Stimulated activated effector memory CD8-positive, alpha-beta T cell treated with anti-CD3 and anti-CD28 coated beads, Interleukin-12 subunit alpha, Interleukin-12 subunit beta, amount 100 ng/mL, for 72 hours (primary cell): Measurements from ENCODE around the gene FADS1.

ENCODE experiments used
- ATAC-seq: fragments of 150-1000 bp; cut with Tn5 transposase; 2 replicates; pipeline ENCODE4 v1.10.0; 2021
- DNase-seq, 2 donors: peaks; one replicate each; pipeline ENCODE4 v3.0.0; 2021 to 2022; ENCODE audit warnings: low spot score in 2 of 2
- H3K27ac Mint-ChIP-seq: one replicate; pipeline ENCODE4 v1.8.0; 2022; ENCODE audit warnings: mild to moderate bottlenecking, mixed read lengths
- H3K36me3 Mint-ChIP-seq: one replicate; pipeline ENCODE4 v1.8.0; 2022; ENCODE audit warnings: mild to moderate bottlenecking, mixed read lengths
- H3K4me1 Mint-ChIP-seq: one replicate; pipeline ENCODE4 v1.8.0; 2022; ENCODE audit warnings: mixed read lengths
- H3K4me3 Mint-ChIP-seq: one replicate; pipeline ENCODE4 v1.8.0; 2022; ENCODE audit warnings: mild to moderate bottlenecking, mixed read lengths
- H3K9me3 Mint-ChIP-seq: one replicate; pipeline ENCODE4 v1.8.0; 2022; ENCODE audit warnings: mixed read lengths

The FADS1 gene

DNA sequence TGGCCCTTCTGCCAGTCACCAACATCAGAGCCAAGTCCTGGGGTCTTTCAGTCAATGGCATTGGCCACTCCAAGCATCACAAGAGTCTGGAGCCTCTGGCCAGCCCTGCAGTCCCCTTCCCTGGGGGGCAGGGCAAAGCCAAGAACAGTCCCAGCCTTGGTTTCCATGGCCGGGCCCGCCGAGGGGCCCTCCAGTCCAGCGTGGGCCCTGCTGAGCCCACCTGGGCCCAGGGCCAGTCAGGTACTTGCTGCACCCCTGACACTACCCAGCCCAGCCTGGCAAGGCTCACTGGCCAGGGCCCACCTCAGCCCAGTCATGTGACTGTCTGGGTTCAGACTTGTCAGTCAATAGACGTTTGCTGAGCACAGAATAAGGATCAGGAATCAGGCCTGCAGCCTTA, 35.2 kb downstream of the FADS1 start:
- ATAC-seq (no peak), DNase-seq (no peak)
- no peaks in the 10 kb centered on the region for H3K9me3 Mint-ChIP-seq
- H3K4me1 Mint-ChIP-seq: peaks cover 20% of the 10 kb centered on the region
- H3K4me3 Mint-ChIP-seq: no peak overlapping the region
- H3K36me3 Mint-ChIP-seq: peaks cover 39% of the 10 kb centered on the region
- no peak overlapping the region for H3K27ac Mint-ChIP-seq

DNA sequence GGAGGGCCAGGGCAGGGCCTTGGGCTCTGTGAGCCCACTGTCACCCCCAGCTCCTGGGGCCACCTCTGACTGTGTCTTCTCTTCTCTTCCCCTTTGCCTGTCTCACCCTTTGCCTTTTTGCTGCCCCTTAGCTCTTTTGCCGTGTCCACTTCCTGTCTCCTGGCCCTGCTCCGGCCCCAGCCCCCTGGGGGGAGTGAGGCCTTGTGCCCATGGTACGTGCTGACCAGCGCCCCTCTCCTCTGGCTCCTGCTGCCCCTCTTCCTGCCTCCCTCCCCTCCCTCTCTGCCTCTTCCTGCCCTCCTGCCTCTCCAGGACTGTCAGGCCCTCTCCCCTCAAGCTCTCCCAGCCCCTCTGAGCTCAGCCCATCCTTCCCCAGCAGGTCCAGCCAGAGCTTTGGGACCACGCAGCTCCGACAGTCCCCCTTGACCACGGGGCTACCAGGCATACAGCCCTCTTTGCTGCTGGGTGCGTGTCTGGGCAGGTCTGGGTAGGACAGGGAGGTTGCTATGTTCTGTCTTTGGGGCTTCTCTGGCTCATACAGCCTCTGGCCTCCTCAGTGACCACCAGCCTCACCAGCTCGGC, 36.1 kb downstream of the FADS1 start:
- DNase-seq (no peak), ATAC-seq (no peak)
- Mint-ChIP-seq H3K4me1 (peaks cover 29% of the 10 kb centered on the region), H3K27ac (peak overlapping the region; percentile 77), H3K4me3 (no peak overlapping the region), H3K9me3 (no peaks in the 10 kb centered on the region), H3K36me3 (peaks cover 33% of the 10 kb centered on the region)

DNA sequence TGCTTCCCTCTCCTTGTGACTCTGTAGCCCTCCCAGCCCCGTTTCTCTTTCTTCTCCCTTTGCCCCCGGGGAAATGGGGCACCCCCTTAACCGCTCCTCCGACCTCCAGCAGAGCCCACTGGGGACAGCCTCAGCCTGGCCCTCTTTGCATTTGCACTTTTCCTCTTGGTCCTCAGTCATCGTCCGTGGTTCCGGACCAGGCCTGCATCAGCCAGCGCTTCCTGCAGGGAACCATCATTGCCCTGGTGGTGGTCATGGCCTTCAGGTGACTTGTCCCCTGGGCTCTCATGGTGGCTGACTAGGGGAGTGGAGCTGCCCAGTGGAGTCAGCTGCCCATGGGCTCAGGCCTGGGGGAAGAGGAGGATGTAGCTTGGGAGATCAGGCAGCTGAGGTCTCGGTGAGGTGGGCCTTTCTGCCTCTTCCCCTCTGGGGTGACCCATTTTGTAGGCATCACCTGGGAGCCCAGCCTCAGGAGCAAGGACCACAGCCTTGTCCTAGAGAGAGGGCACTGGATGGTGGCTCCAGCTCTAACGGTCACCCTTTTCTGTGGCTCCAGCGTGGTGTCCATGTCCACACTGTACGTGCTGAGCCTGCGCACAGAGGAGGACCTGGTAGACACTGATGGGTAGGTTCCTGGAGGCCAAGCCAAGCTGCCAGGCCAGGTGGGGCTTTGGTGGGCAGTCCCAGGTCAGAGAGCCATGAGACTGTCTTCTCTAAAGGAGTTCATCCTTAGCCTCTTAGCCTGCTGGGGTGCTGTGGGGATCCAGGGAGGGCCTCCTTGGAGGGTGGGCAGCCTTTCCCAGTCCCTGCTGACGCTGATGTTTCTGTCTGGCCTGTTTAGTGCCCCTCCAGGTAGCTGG, 36.9 kb downstream of the FADS1 start:
- H3K9me3 Mint-ChIP-seq: no peaks in the 10 kb centered on the region
- ATAC-seq (no peak), DNase-seq (no peak)
- peaks cover 31% of the 10 kb centered on the region for H3K36me3 Mint-ChIP-seq
- peak overlapping the region; percentile 77 for H3K27ac Mint-ChIP-seq
- no peak overlapping the region for H3K4me3 Mint-ChIP-seq
- H3K4me1 Mint-ChIP-seq: peaks cover 32% of the 10 kb centered on the region

DNA sequence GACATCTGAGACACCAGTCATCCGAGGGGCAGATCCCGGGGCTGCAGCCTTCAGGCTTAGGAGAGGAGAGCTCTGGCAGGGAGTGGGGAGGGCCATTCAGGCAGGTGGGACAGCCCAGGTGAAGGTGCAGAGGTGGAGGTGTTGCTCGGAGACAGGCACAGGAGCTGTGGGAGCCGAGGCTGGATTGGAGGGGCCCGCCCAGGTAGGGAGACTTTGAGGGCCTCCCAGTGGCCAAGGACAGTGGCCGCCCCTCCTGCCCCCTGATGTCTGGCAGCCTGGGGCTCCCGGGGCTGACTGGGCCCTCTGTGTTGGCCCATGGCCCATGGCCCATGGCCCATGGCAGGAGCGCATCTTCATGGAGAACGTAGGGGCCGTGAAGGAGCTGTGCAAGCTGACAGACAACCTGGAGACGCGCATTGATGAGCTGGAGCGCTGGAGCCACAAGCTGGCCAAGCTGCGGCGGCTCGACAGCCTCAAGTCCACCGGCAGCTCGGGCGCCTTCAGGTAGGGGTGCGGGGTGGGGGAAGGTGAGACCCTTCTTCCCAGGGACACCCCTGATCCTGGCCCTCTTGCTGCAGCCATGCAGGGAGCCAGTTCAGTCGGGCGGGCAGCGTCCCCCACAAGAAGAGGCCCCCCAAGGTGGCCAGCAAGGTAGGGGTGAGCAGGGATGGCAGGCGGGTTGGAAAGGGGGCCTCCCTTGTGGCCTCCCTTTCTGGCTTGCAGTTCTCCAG, 37.7 kb downstream of the FADS1 start:
- DNase-seq (no peak), ATAC-seq (no peak)
- Mint-ChIP-seq H3K36me3 (peaks cover 23% of the 10 kb centered on the region), H3K4me3 (no peak overlapping the region), H3K27ac (peak overlapping the region; percentile 77), H3K9me3 (no peaks in the 10 kb centered on the region), H3K4me1 (peaks cover 29% of the 10 kb centered on the region)

DNA sequence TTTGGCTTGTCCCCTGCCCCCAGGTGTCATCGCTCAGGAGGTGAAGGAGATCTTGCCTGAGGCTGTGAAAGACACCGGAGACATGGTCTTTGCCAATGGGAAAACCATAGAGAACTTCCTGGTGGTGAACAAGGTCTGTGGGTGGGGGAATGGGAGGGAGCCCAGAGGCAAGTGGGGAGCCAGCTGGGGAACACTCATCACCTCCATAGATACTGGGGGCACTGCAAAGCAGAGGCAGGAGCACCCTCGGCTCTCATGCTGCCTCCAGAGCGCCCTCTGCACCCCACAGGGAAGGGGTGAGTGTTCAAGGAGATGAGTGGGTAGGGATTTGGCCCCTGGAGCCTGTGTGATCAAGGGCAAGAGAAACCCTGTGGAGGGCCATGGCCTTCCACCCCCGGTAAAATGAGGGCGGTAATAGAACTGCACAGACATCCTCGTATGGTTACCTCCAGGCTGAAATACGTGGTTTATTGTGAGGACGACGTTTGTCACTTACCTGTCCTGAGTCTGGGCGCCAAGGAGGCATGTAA, 38.4 kb downstream of the FADS1 start:
- Mint-ChIP-seq H3K4me3 (peak overlapping the region; percentile 47), H3K9me3 (no peaks in the 10 kb centered on the region), H3K36me3 (peaks cover 16% of the 10 kb centered on the region), H3K4me1 (peaks cover 30% of the 10 kb centered on the region), H3K27ac (peak overlapping the region; percentile 78)
- ATAC-seq: no peak
- no peak for DNase-seq

DNA sequence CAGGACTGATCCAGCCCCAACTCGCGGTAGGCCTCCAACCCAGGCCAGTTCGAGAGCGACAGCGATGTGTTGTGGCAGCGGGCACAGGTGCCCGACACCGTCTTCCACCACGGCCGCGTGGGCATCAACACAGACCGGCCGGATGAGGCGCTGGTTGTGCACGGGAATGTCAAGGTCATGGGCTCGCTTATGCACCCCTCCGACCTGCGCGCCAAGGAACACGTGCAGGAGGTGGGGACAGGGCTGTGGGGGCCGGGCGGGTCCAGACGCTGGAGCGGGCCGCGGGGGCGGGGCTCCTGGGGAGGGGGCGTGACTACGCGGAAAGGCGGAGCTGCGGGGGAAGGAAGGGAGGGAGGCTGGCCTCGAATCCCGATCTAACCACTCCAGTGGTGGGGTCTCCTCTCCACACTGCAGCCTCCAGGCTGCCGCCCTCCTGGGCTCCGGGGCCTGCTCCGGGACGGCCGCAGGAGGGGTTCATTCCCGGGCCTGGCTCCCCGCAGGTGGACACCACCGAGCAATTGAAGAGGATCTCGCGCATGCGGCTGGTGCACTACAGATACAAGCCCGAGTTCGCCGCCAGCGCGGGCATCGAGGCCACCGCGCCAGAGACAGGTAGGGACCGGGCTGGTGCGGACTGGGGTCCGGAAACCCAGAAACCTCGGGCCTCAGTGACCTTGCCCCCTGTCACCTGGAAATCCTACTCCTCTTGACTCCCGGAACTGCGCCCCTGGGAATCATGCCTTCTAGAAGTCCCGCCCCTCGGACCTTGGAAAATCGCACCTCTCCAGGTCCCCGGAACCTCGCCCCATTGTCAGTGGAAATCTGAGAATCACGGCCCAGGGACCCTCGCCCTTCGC, 39.3 kb downstream of the FADS1 start:
- Mint-ChIP-seq H3K4me3 (peak overlapping the region; percentile 47), H3K36me3 (peaks cover 11% of the 10 kb centered on the region), H3K4me1 (peaks cover 39% of the 10 kb centered on the region), H3K9me3 (no peaks in the 10 kb centered on the region), H3K27ac (peak overlapping the region; percentile 78)
- DNase-seq: peak in 1 of 2 donors; percentile 71
- peak; percentile 42 for ATAC-seq

DNA sequence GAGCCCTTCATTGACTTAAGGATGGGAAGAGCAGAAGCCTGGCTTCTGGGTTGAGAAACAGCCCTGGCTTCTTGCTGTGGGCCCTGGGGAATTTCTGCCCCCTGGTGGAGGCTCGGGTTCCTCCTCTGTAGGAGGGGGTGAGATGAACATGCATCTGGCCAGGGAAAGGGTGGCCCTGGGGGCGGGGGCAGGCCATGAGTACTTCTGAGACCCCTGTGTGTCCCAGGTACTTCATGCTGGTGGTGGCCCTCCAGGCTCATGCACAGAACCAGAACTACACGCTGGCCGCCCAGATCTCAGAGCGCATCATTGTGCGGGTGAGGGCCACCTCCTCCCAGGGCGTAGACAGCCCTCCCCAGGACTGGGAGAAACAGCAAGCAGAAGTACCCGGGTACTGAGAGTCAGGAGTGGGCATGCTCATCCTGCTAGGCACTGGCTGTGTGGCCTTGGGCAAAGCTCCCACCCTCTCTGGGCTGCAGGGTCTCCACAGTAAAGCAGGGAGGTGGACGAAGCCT, 40.2 kb downstream of the FADS1 start:
- Mint-ChIP-seq H3K9me3 (no peaks in the 10 kb centered on the region), H3K27ac (peak overlapping the region; percentile 29), H3K4me1 (peaks cover 43% of the 10 kb centered on the region), H3K36me3 (peaks cover 8% of the 10 kb centered on the region), H3K4me3 (peak overlapping the region; percentile 47)
- ATAC-seq: peak; percentile 76
- DNase-seq: peak; percentile 63 to 80

DNA sequence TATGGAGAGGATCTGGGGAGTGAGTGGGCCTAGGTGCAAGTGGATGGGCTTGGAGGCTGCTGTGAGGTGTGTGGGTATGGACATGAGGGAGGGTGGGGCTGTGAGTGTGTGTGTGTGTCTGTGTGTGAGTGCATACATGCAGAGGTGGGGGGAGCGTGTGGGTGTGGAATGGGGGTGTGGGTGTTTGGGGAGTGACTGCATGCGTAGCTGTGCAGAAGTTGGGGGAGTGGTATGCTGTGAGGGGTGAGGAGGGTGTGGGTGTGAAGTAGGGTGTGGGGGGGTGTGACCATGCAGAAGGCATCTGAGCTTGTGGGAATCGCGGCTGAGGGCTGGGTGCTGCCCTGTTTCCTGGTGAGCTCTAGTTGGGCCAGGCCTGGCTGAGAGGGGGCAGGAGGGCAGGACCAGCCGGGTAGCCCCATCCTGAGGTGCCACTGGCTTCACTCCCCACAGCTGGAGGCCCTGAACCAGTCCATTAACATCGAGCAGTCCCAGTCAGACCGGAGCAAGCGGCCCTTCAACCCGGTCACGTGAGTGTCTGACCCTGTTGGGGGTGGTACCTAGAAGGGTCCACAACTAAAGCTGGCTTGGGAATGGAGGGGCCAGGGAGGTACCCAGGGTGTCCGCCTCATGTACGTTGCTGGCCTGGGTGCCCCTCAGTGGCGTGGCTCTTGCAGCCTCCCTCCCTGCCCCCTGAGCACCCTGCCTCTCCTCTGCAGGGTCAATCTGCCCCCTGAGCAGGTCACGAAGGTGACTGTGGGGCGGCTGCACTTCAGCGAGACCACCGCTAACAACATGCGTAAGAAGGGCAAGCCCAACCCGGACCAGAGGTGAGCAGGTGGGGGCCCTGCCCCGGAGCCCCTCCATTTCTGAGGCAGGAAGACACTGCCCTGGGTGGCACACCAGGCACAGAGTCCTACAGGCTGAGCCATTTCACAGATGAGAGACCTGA, 40.9 kb downstream of the FADS1 start:
- ATAC-seq (no peak), DNase-seq (no peak)
- Mint-ChIP-seq H3K36me3 (peaks cover 8% of the 10 kb centered on the region), H3K9me3 (no peaks in the 10 kb centered on the region), H3K27ac (peak overlapping the region; percentile 29), H3K4me3 (peak overlapping the region; percentile 47), H3K4me1 (peaks cover 44% of the 10 kb centered on the region)

DNA sequence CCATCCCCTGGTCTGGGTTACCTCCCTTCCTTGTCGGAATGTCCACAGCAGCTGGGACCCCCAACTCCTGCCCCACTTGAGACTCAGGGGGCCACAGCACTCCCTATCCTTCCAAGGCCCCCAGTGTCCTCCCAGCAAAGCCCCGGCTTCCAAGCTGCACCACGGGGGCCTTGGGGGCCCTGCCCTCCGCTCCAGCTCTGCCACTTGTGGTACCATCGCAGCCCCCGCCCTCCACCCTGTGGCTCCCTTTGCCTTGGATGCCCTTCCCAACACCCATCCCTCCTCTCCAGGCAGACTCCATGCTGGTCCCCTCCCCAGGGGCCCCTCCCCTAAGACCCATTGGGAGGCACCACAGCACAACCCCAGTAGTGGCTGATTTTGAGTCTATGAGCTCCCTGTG, 41.7 kb downstream of the FADS1 start:
- Mint-ChIP-seq H3K9me3 (no peaks in the 10 kb centered on the region), H3K4me1 (peaks cover 44% of the 10 kb centered on the region), H3K27ac (peak overlapping the region; percentile 29), H3K4me3 (no peak overlapping the region), H3K36me3 (peaks cover 8% of the 10 kb centered on the region)
- no peak for ATAC-seq
- no peak for DNase-seq

DNA sequence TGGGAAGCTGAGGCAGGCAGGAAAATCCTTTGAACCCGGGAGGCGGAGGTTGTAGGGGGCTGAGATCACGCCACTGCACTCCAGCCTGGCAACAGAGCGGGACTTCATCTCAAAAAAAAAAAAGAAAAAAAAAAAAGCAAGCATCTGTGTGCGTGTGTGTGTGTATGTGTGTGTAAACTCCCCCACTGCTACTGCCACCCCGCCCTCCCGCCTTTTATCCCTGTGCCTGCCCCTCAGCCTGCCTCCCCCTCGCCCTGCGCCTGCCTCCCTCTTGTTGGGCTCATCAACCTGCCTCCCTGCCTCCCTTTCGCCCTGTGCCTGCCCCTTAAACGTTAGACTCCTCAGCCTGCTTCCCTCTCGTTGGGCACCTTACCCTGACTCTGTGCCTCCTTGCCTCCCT, 42.4 kb downstream of the FADS1 start:
- peaks cover 44% of the 10 kb centered on the region for H3K4me1 Mint-ChIP-seq
- H3K36me3 Mint-ChIP-seq: peaks cover 8% of the 10 kb centered on the region
- peak overlapping the region; percentile 29 for H3K27ac Mint-ChIP-seq
- DNase-seq (no peak), ATAC-seq (no peak)
- H3K4me3 Mint-ChIP-seq: no peak overlapping the region
- H3K9me3 Mint-ChIP-seq: no peaks in the 10 kb centered on the region

DNA sequence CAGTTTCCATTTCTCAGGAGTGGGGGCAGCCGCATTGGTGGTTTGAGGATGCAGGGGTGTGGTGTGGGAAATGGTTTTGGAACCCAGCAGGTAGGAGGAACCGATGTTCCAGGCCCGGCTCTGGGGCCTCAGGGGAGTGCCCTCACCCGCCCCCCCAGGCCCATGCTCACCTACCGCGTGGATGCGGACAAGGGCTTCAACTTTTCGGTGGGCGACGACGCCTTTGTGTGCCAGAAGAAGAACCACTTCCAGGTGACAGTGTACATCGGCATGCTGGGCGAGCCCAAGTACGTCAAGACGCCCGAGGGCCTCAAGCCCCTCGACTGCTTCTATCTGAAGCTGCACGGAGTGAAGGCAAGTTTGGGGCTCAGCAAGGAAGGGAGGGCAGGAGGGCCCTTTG, 43.0 kb downstream of the FADS1 start:
- Mint-ChIP-seq H3K9me3 (no peaks in the 10 kb centered on the region), H3K4me1 (peaks cover 44% of the 10 kb centered on the region), H3K27ac (no peak overlapping the region), H3K4me3 (no peak overlapping the region), H3K36me3 (peaks cover 8% of the 10 kb centered on the region)
- DNase-seq: no peak
- no peak for ATAC-seq

DNA sequence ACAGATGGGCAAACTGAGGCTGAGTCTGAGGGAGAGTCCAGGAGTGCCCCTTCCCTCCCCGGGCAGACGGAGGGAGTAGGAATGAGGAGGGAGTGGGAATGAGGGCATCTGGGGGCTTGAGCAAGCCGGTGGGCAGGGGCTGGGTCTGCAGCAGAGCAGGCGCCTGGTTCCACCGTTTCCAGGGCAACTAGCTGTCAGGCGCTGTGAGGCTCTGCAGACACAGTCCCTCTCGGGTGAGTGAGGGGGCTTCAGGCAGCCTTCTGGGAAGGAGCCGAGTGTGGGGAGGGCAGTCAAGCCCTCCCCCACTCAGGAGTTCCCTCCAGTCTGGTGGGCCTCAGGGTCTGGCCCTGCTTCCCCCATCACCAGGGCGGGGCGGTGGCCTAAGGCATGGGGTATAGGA, 43.4 kb downstream of the FADS1 start:
- ATAC-seq: no peak
- Mint-ChIP-seq H3K27ac (peak overlapping the region; percentile 80), H3K36me3 (peaks cover 8% of the 10 kb centered on the region), H3K9me3 (no peaks in the 10 kb centered on the region), H3K4me1 (peaks cover 44% of the 10 kb centered on the region), H3K4me3 (no peak overlapping the region)
- DNase-seq: no peak

DNA sequence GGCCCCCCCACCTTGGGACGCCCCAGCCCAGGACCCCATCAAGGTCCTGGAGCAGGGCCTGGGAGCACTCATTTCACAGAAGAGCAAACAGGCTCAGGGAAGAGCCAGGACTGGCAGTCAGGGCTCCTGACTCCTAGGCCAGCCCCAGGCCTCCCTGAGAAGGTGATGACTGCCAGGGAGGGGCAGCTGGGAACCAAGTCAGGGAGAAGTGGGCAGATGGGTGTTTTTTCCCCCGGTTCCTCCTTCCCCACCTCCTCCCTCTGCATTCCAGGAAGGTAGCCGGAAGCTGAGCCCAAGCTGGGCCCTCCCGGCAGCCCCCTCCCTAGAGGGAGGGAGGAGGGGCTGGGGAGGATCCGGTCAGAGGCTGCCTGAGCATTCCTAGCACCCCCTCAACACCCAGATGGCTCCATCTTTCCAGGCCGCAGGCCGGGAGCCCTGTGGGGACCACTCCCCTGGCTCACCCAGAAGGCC, 44.8 kb downstream of the FADS1 start:
- ATAC-seq: no peak
- peak overlapping the region; percentile 80 for H3K27ac Mint-ChIP-seq
- H3K4me3 Mint-ChIP-seq: no peak overlapping the region
- H3K36me3 Mint-ChIP-seq: peaks cover 8% of the 10 kb centered on the region
- H3K4me1 Mint-ChIP-seq: peaks cover 35% of the 10 kb centered on the region
- no peaks in the 10 kb centered on the region for H3K9me3 Mint-ChIP-seq
- no peak for DNase-seq
